ENCODE data around the gene PPP1R27. TPM values are rescaled to one million over a fixed set of nuclear protein-coding genes. Genes with fewer than 3 reads are reported as not detected.

Gene PPP1R27
- polyA plus RNA-seq, 1 donor (not counting 4 experiments of a cell fraction or from before 2014, with no cell fraction given) = 0.12 TPM

- peaks cover 56 to 69% of the 10 kb centered on the region in 2 experiments for H3K36me3 ChIP-seq (ENCODE audit: control insufficient read depth in 2 of 2, extremely low read depth in 1 of 2, insufficient read depth in 2 of 2, low read length in 2 of 2)
These were observed 14.6 kb upstream of the PPP1R27 start for GRCh38 chr17:81849457-81849856.

GRCh38 chr17:81846743-81847689 lies 12.2 kb upstream of the PPP1R27 start:
- Histone ChIP-seq H3K9me1 (ENCODE audit: control insufficient read depth, extremely low read depth, insufficient read depth, low read length) (no peaks in the 10 kb centered on the region), H2AFZ (ENCODE audit: control insufficient read depth, low read length) (no peak overlapping the region), H3K9ac (ENCODE audit: control insufficient read depth, extremely low read depth, insufficient read depth, low read length) (no peak overlapping the region), H3K27me3 (ENCODE audit: control insufficient read depth, extremely low read depth, insufficient read depth, low read length) (no peaks in the 10 kb centered on the region), H3K27ac (ENCODE audit: control insufficient read depth, insufficient read depth, low read length) (no peak overlapping the region), H4K20me1 (ENCODE audit: control insufficient read depth, extremely low read depth, insufficient read depth, low read length) (peaks cover 6% of the 10 kb centered on the region), H3K9me3 (ENCODE audit: control insufficient read depth, low read depth, low read length) (no peaks in the 10 kb centered on the region), H3K36me3 (ENCODE audit: control insufficient read depth in 2 of 2, extremely low read depth in 1 of 2, insufficient read depth in 2 of 2, low read length in 2 of 2) (peaks cover 48 to 67% of the 10 kb centered on the region in 2 experiments), H3K4me2 (ENCODE audit: control insufficient read depth, extremely low read depth, insufficient read depth, low read depth, low read length) (no peak overlapping the region), H3K79me2 (ENCODE audit: control insufficient read depth, insufficient read depth, low read length) (peaks cover 9% of the 10 kb centered on the region), H3K4me3 (ENCODE audit: control insufficient read depth in 2 of 3, extremely low read depth in 1 of 3, insufficient read depth in 2 of 3, low read depth in 1 of 3, low read length in 3 of 3) (no peak overlapping the region), H3K4me1 (ENCODE audit: control insufficient read depth, extremely low read depth, insufficient read depth, low read length) (peaks cover 18% of the 10 kb centered on the region)
- FAIRE-seq (no peak), DNase-seq (ENCODE audit: low read depth, low spot score) (no peak)
- TF ChIP-seq CTCF (optimal IDR thresholded peaks at IDR 0.05 in 1 of 3, IDR thresholded peaks at IDR 0.05 in 1 of 3, conservative IDR thresholded peaks at IDR 0.05 in 1 of 3; ENCODE audit: extremely low read depth in 1 of 3, insufficient read depth in 2 of 3, low read length in 3 of 3) = no peak
- TF ChIP-seq EZH2 (IDR thresholded peaks at IDR 0.05; ENCODE audit: low read length) = no peak
- dilution Hi-C loops (cut with MboI; ENCODE audit: extremely low pct_ligation_motif_present, low sequenced_read_pairs) = no loop called here

More at GRCh38 chr17:81849457-81849856, 14.6 kb upstream of the PPP1R27 start:
- Histone ChIP-seq H3K27me3 (ENCODE audit: control insufficient read depth, extremely low read depth, insufficient read depth, low read length) (no peaks in the 10 kb centered on the region), H3K9me3 (ENCODE audit: control insufficient read depth, low read depth, low read length) (no peaks in the 10 kb centered on the region), H3K4me1 (ENCODE audit: control insufficient read depth, extremely low read depth, insufficient read depth, low read length) (no peaks in the 10 kb centered on the region), H4K20me1 (ENCODE audit: control insufficient read depth, extremely low read depth, insufficient read depth, low read length) (peaks cover 13% of the 10 kb centered on the region), H3K27ac (ENCODE audit: control insufficient read depth, insufficient read depth, low read length) (no peak overlapping the region), H2AFZ (ENCODE audit: control insufficient read depth, low read length) (no peak overlapping the region), H3K9me1 (ENCODE audit: control insufficient read depth, extremely low read depth, insufficient read depth, low read length) (no peaks in the 10 kb centered on the region), H3K9ac (ENCODE audit: control insufficient read depth, extremely low read depth, insufficient read depth, low read length) (no peak overlapping the region), H3K4me2 (ENCODE audit: control insufficient read depth, extremely low read depth, insufficient read depth, low read depth, low read length) (no peak overlapping the region), H3K4me3 (ENCODE audit: control insufficient read depth in 2 of 3, extremely low read depth in 1 of 3, insufficient read depth in 2 of 3, low read depth in 1 of 3, low read length in 3 of 3) (no peak overlapping the region), H3K79me2 (ENCODE audit: control insufficient read depth, insufficient read depth, low read length) (peaks cover 31% of the 10 kb centered on the region)
- dilution Hi-C loops (cut with MboI; ENCODE audit: extremely low pct_ligation_motif_present, low sequenced_read_pairs) = no loop called here
- DNase-seq (ENCODE audit: low read depth, low spot score) = no peak
- no peak for FAIRE-seq
- TF ChIP-seq CTCF (optimal IDR thresholded peaks at IDR 0.05 in 1 of 3, IDR thresholded peaks at IDR 0.05 in 1 of 3, conservative IDR thresholded peaks at IDR 0.05 in 1 of 3; ENCODE audit: extremely low read depth in 1 of 3, insufficient read depth in 2 of 3, low read length in 3 of 3) = no peak
- TF ChIP-seq EZH2 (IDR thresholded peaks at IDR 0.05; ENCODE audit: low read length) = no peak

Measured in keratinocyte (primary cell).